GM12873 (cell line): Measurements from ENCODE around the gene SLC25A40.

Experiments
- CTCF ChIP-seq: IDR thresholded peaks from 2 replicates; pipeline ENCODE4 v1.5.1; 2012; ENCODE audit warnings: low read depth, mild to moderate bottlenecking, moderate library complexity, low read length, control low read depth; ENCODE audit not compliant: insufficient read depth; ENCODE audit errors: missing control alignments

SLC25A40 gene

GRCh38 chr7:87810726-87811125, 65.4 kb downstream of the SLC25A40 start:
- no peak for TF ChIP-seq CTCF

GRCh38 chr7:87810130-87810529, 66.0 kb downstream of the SLC25A40 start:
- no peak for TF ChIP-seq CTCF

GRCh38 chr7:87806150-87806549, 70.0 kb downstream of the SLC25A40 start:
- TF ChIP-seq CTCF, result no peak

GRCh38 chr7:87797798-87798403, 78.3 kb downstream of the SLC25A40 start:
- peak; percentile 66 for TF ChIP-seq CTCF

- no peak for TF ChIP-seq CTCF
Observed at GRCh38 chr7:87797395-87797794, 78.8 kb downstream of the SLC25A40 start.

GRCh38 chr7:87785368-87785995, 90.7 kb downstream of the SLC25A40 start:
- no peak for TF ChIP-seq CTCF

GRCh38 chr7:87784424-87784823, 91.7 kb downstream of the SLC25A40 start:
- TF ChIP-seq CTCF, result no peak
